ENCODE results near the gene WASF2. TPM values are rescaled to one million over a fixed set of nuclear protein-coding genes. Genes with fewer than 3 reads are reported as not detected.
"Not testable (repeated sequence)": the region's sequence is repeated elsewhere in the genome, so short reads cannot be mapped to it uniquely, and the experiment has no call there.

Gene WASF2
- total and polyA plus RNA-seq, 2 of the 4 experiments (the other 2 are of a cell fraction), result 7.9 to 45.4 TPM

DNA sequence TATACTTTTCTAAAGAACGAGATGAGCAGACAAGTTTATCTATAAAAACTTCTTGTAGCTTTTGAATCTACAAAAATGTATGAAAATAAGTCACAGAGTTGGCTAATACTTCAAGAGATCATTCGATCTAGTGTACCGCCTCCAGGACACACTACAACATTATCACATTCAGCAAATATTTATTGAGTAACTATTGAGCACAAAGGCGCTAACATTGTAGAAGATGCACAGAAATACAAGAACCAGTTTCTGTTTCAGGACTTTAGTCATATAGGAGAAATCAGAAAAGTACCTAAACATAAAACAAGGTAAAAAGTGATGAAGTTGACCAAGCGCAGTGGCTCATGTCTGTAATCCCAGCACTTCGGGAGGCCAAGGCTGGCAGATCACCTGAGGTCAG lies 20.6 kb downstream of the WASF2 start:
- Histone ChIP-seq H3K36me3 (ENCODE audit: control insufficient read depth, insufficient read depth, low read length) (no peaks in the 10 kb centered on the region; the same call in 1 of the 2 replicates), H3K27ac (ENCODE audit: insufficient read depth, low read length) (no peak overlapping the region), H4K20me1 (ENCODE audit: insufficient read depth, low read length) (peaks cover 71% of the 10 kb centered on the region), H3K9me3 (ENCODE audit: control insufficient read depth, insufficient read depth, low read length) (no peaks in the 10 kb centered on the region), H2BK120ac (ENCODE audit: low read depth, low read length) (no peak overlapping the region), H3K4me3 (ENCODE audit: insufficient read depth, low read depth, low read length) (no peak overlapping the region), H2BK5ac (ENCODE audit: low read depth, low read length, poor library complexity, severe bottlenecking) (no peak overlapping the region), H2BK20ac (ENCODE audit: low read depth, low read length) (no peak overlapping the region), H3K18ac (ENCODE audit: low read depth, low read length) (no peak overlapping the region), H3K27me3 (ENCODE audit: control insufficient read depth, insufficient read depth, low read length) (no peaks in the 10 kb centered on the region), H3K79me1 (ENCODE audit: low read depth in 1 of 2, low read length in 2 of 2) (peaks cover 9 to 74% of the 10 kb centered on the region in 2 experiments), H2AFZ (replicated peaks; ENCODE audit: low read length, poor library complexity) (no peak overlapping the region), H3K9me1 (ENCODE audit: insufficient read depth, low read length) (peaks cover 15% of the 10 kb centered on the region), H2AK9ac (replicated peaks; ENCODE audit: low read depth, low read length, poor library complexity) (no peak overlapping the region), H3K23ac (ENCODE audit: low read depth, low read length) (no peak overlapping the region), H2BK15ac (ENCODE audit: low read depth, low read length) (no peak overlapping the region), H3K4me1 (ENCODE audit: control insufficient read depth, insufficient read depth, low read length) (peaks cover 4% of the 10 kb centered on the region), H3K9ac (ENCODE audit: low read depth, low read length) (no peak overlapping the region), H3K14ac (replicated peaks; ENCODE audit: low read depth, low read length) (no peak overlapping the region), H2AK5ac (ENCODE audit: low read depth, low read length) (no peak overlapping the region), H4K91ac (ENCODE audit: insufficient read depth, low read depth, low read length) (no peak overlapping the region), H4K8ac (ENCODE audit: low read depth in 2 of 2, low read length in 2 of 2) (no peak overlapping the region), H3K4ac (ENCODE audit: low read depth, low read length) (no peak overlapping the region), H3K4me2 (ENCODE audit: low read depth, low read length) (no peak overlapping the region), H3K56ac (ENCODE audit: extremely low read depth, insufficient read depth, low read length) (no peak overlapping the region), H4K5ac (ENCODE audit: low read depth, low read length) (no peak overlapping the region)
- BruUV-seq (replicated peaks), result no TSS peak
- TF ChIP-seq BHLHE40 (IDR thresholded peaks at IDR 0.05; ENCODE audit: low read depth, low read length), result no peak
- no peak for TF ChIP-seq CEBPB (IDR thresholded peaks at IDR 0.05; ENCODE audit: low read depth, low read length)
- no peak for TF ChIP-seq USF2 (IDR thresholded peaks at IDR 0.05; ENCODE audit: low read depth, low read length)
- ChIA-PET POLR2A (ENCODE audit: unreplicated experiment) (interaction anchor here (0.6 kb wide), 2 partner anchors 14 to 68 kb away, joined by 3 to 8 read pairs; no protein-coding TSS in a partner anchor), CTCF (interaction anchor here (1.0 kb wide), 1 partner anchor 9 kb away, joined by 7 read pairs; no protein-coding TSS in a partner anchor)
- no CpG with 5 or more reads among the region's 6 CpGs for WGBS, 2 experiments (ENCODE audit: extremely low coverage in 2 of 2, insufficient read length in 1 of 2)
- intact Hi-C loops (cut with micrococcal nuclease), result no loop called here
- DNase-seq, result no peak
- dilution Hi-C loops (cut with HindIII; ENCODE audit: low sequenced_read_pairs, unreplicated experiment), result no loop called here
- in situ Hi-C loops (cut with MboI; ENCODE audit: low sequenced_read_pairs), result no loop called here
- ATAC-seq (ENCODE audit: low read depth), result no peak

- H2BK15ac ChIP-seq (ENCODE audit: low read depth, low read length); dilution Hi-C loops (cut with HindIII; ENCODE audit: low sequenced_read_pairs, unreplicated experiment); H3K18ac ChIP-seq (ENCODE audit: low read depth, low read length); H3K9me3 ChIP-seq (ENCODE audit: control insufficient read depth, insufficient read depth, low read length); H4K8ac ChIP-seq (ENCODE audit: low read depth in 2 of 2, low read length in 2 of 2); H2BK5ac ChIP-seq (ENCODE audit: low read depth, low read length, poor library complexity, severe bottlenecking); intact Hi-C loops (cut with micrococcal nuclease); H2AFZ ChIP-seq (replicated peaks; ENCODE audit: low read length, poor library complexity); DNase-seq; H2AK9ac ChIP-seq (replicated peaks; ENCODE audit: low read depth, low read length, poor library complexity); H3K4ac ChIP-seq (ENCODE audit: low read depth, low read length); POLR2A ChIA-PET (ENCODE audit: unreplicated experiment); H4K91ac ChIP-seq (ENCODE audit: insufficient read depth, low read depth, low read length); BruUV-seq (replicated peaks); ATAC-seq (ENCODE audit: low read depth); H3K56ac ChIP-seq (ENCODE audit: extremely low read depth, insufficient read depth, low read length); H3K27me3 ChIP-seq (ENCODE audit: control insufficient read depth, insufficient read depth, low read length); H3K4me1 ChIP-seq (ENCODE audit: control insufficient read depth, insufficient read depth, low read length); H3K36me3 ChIP-seq (ENCODE audit: control insufficient read depth, insufficient read depth, low read length); H3K14ac ChIP-seq (replicated peaks; ENCODE audit: low read depth, low read length); H3K9ac ChIP-seq (ENCODE audit: low read depth, low read length); H4K5ac ChIP-seq (ENCODE audit: low read depth, low read length); H3K4me2 ChIP-seq (ENCODE audit: low read depth, low read length); H3K23ac ChIP-seq (ENCODE audit: low read depth, low read length); H2AK5ac ChIP-seq (ENCODE audit: low read depth, low read length); H3K27ac ChIP-seq (ENCODE audit: insufficient read depth, low read length); H2BK120ac ChIP-seq (ENCODE audit: low read depth, low read length); H2BK20ac ChIP-seq (ENCODE audit: low read depth, low read length); in situ Hi-C loops (cut with MboI; ENCODE audit: low sequenced_read_pairs); H3K4me3 ChIP-seq (ENCODE audit: insufficient read depth, low read depth, low read length): not testable (repeated sequence)
- Histone ChIP-seq H3K79me1 (ENCODE audit: low read depth in 1 of 2, low read length in 2 of 2) (peaks cover 13 to 73% of the 10 kb centered on the region in 2 experiments), H3K9me1 (ENCODE audit: insufficient read depth, low read length) (peaks cover 11% of the 10 kb centered on the region; the same call in 1 of the 2 replicates), H4K20me1 (ENCODE audit: insufficient read depth, low read length) (peaks cover 69% of the 10 kb centered on the region)
- WGBS, 2 experiments (ENCODE audit: extremely low coverage in 2 of 2, insufficient read length in 1 of 2), result no CpG with 5 or more reads among the region's 15 CpGs
- CTCF ChIA-PET, result interaction anchor here (0.5 to 1.0 kb wide), 2 partner anchors 10 to 38 kb away, joined by 6 to 7 read pairs; no protein-coding TSS in a partner anchor
Measured at GRCh38 chr1:27468378-27468777, 21.6 kb downstream of the WASF2 start.
